WTC11 (cell line): ENCODE results near the gene BEND3. TPM values are rescaled to one million over a fixed set of nuclear protein-coding genes. Genes with fewer than 3 reads are reported as not detected.
A peak's percentile ranks its signal among the peaks of the same experiment; 100 is the strongest.

Experiments
- ATAC-seq: fragments of 200-7000 bp; cut with Tn5 transposase; 2 replicates; pipeline ENCODE4 v1.10.0; 2021; ENCODE audit warnings: mild to moderate bottlenecking, moderate library complexity
- CTCF ChIA-PET: fragments of 300-600 bp; sonication (Branson Sonifier 250); formaldehyde crosslinking; loops from one replicate; lab custom pipeline; 2021; ENCODE audit warnings: antibody characterized with exemption; lab: Charles Lee
- POLR2A ChIA-PET: fragments of 350-600 bp; sonication (Branson Sonifier 250); formaldehyde crosslinking; loops from one replicate; lab custom pipeline; 2021; ENCODE audit warnings: antibody characterized with exemption; lab: Charles Lee
- DNase-seq: peaks from one replicate; pipeline ENCODE4 v3.0.0; 2021; ENCODE audit warnings: low spot score
- H3K27ac Mint-ChIP-seq: 2 replicates; pipeline ENCODE4 v1.8.0; 2021; ENCODE audit warnings: mixed read lengths
- H3K27me3 Mint-ChIP-seq: 2 replicates; pipeline ENCODE4 v1.8.0; 2021; ENCODE audit warnings: low read depth, mild to moderate bottlenecking, moderate library complexity, mixed read lengths
- H3K36me3 Mint-ChIP-seq: 2 replicates; pipeline ENCODE4 v1.8.0; 2021; ENCODE audit warnings: mixed read lengths
- H3K4me1 Mint-ChIP-seq: 2 replicates; pipeline ENCODE4 v1.8.0; 2022; ENCODE audit warnings: mixed read lengths
- H3K4me3 Mint-ChIP-seq: 2 replicates; pipeline ENCODE4 v1.8.0; 2021; ENCODE audit warnings: mild to moderate bottlenecking, moderate library complexity, mixed read lengths
- H3K9me3 Mint-ChIP-seq: 2 replicates; pipeline ENCODE4 v1.8.0; 2021; ENCODE audit warnings: mixed read lengths
- CREB1 ChIP-seq: sonication (generic); formaldehyde crosslinking; IDR thresholded peaks from 2 replicates; pipeline ENCODE4 v1.8.0; 2023; ENCODE audit warnings: mild to moderate bottlenecking, missing genetic modification reagents
- HMGA2 ChIP-seq: fragments of 250-450 bp; sonication (Bioruptor Pico); IDR thresholded peaks from 2 replicates; pipeline ENCODE4 v1.4.0; 2021; ENCODE audit warnings: mild to moderate bottlenecking, moderate library complexity
- NFE2L1 ChIP-seq: sonication (generic); formaldehyde crosslinking; IDR thresholded peaks from 2 replicates; pipeline ENCODE4 v1.8.1; 2023; ENCODE audit warnings: missing genetic modification reagents
- OVOL2 ChIP-seq: fragments of 250-450 bp; sonication (Bioruptor Pico); IDR thresholded peaks from 2 replicates; pipeline ENCODE4 v1.9.0; 2021; ENCODE audit warnings: mild to moderate bottlenecking, borderline replicate concordance
- PRRX2 ChIP-seq: fragments of 250-450 bp; sonication (Bioruptor Pico); IDR thresholded peaks from 2 replicates; pipeline ENCODE4 v1.8.0; 2021; ENCODE audit warnings: mild to moderate bottlenecking
- SOX15 ChIP-seq: fragments of 250-450 bp; sonication (Bioruptor Pico); IDR thresholded peaks from 2 replicates; pipeline ENCODE4 v1.9.0; 2021; ENCODE audit warnings: mild to moderate bottlenecking
- TEAD1 ChIP-seq: sonication (generic); formaldehyde crosslinking; IDR thresholded peaks from 2 replicates; pipeline ENCODE4 v1.8.0; 2022; ENCODE audit warnings: mild to moderate bottlenecking, missing genetic modification reagents
- ZNF232 ChIP-seq: sonication (generic); formaldehyde crosslinking; IDR thresholded peaks from 2 replicates; pipeline ENCODE4 v1.8.0; 2022; ENCODE audit warnings: mild to moderate bottlenecking, missing genetic modification reagents
- ZNF423 ChIP-seq: fragments of 250-450 bp; sonication (Bioruptor Pico); IDR thresholded peaks from 2 replicates; pipeline ENCODE4 v2.1.2; 2022; ENCODE audit warnings: mild to moderate bottlenecking, moderate library complexity
- total RNA-seq: library from RNA; stranded (reverse); gene quantifications from 3 replicates; pipeline ENCODE4 v1.2.3, GENCODE V29; 2021
- TF ChIP-seq, protein P1 (sequence below): sonication (generic); formaldehyde crosslinking; IDR thresholded peaks from 2 replicates; pipeline ENCODE4 v1.8.1; 2022; ENCODE audit warnings: low read depth, mild to moderate bottlenecking, moderate library complexity, missing genetic modification reagents, borderline replicate concordance
- TF ChIP-seq, protein P2 (sequence below): sonication (generic); formaldehyde crosslinking; IDR thresholded peaks from 2 replicates; pipeline ENCODE4 v1.8.1; 2023; ENCODE audit warnings: mild to moderate bottlenecking, moderate library complexity, missing genetic modification reagents
- TF ChIP-seq, protein P3 (sequence below): sonication (generic); formaldehyde crosslinking; IDR thresholded peaks from 2 replicates; pipeline ENCODE4 v1.8.0; 2023; ENCODE audit warnings: mild to moderate bottlenecking, missing genetic modification reagents
- TF ChIP-seq, protein P4 (sequence below): fragments of 250-450 bp; sonication (Bioruptor Pico); IDR thresholded peaks from 2 replicates; pipeline ENCODE4 v1.9.0; 2021; ENCODE audit warnings: moderate library complexity, mild to moderate bottlenecking, inconsistent platforms, borderline replicate concordance
- TF ChIP-seq, protein P5 (sequence below): sonication (generic); formaldehyde crosslinking; IDR thresholded peaks from 2 replicates; pipeline ENCODE4 v1.8.0; 2023; ENCODE audit warnings: missing genetic modification reagents, mild to moderate bottlenecking, borderline replicate concordance
- TF ChIP-seq, protein P6 (sequence below): sonication (generic); formaldehyde crosslinking; IDR thresholded peaks from 2 replicates; pipeline ENCODE4 v1.8.1; 2022; ENCODE audit warnings: low read depth, missing genetic modification reagents, borderline replicate concordance
- TF ChIP-seq, protein P7 (sequence below): fragments of 250-450 bp; sonication (Bioruptor Pico); IDR thresholded peaks from 2 replicates; pipeline ENCODE4 v1.9.0; 2021; ENCODE audit warnings: mild to moderate bottlenecking, borderline replicate concordance
- TF ChIP-seq, protein P8 (sequence below): fragments of 250-450 bp; sonication (Bioruptor Pico); IDR thresholded peaks from 2 replicates; pipeline ENCODE4 v1.8.0; 2021; ENCODE audit warnings: mild to moderate bottlenecking
- TF ChIP-seq, protein P9 (sequence below): sonication (generic); formaldehyde crosslinking; IDR thresholded peaks from 2 replicates; pipeline ENCODE4 v1.8.1; 2023; ENCODE audit warnings: mild to moderate bottlenecking, missing genetic modification reagents

BEND3 gene
- total RNA-seq, 1 experiment from 2014 or later, result 25.4 TPM

DNA sequence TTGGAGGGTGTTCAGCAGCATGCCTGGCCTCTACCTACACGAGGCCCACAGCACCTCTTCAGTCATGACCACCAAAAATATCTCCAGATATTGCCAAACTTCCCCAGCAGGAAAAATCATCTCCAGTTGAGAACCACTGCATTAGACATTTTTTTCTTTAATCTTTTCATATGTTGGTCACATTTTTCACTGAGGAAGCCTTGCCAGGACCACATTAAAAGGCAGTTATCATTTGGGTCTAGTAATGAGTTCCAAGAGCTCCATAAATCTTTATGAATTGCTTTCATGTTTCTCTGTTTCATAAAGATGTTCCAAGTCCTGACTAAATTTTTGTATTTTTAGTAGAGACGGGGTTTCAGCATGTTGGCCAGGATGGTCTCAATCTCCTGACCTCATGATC is 58.5 kb downstream of the BEND3 start:
- ATAC-seq, result no peak
- ChIA-PET CTCF (interaction anchor here (0.7 kb wide), 1 partner anchor 754 kb away, joined by 3 read pairs; no protein-coding TSS in a partner anchor), POLR2A (no interaction called here)
- H3K4me1 Mint-ChIP-seq, result peaks cover 24% of the 10 kb centered on the region
- DNase-seq, result no peak
- 0 out of 2 replicates have a peak overlapping the region, but pooled peaks have one; percentile 70 for H3K27ac Mint-ChIP-seq
- no peaks in the 10 kb centered on the region for H3K27me3 Mint-ChIP-seq
- no peaks in the 10 kb centered on the region for H3K36me3 Mint-ChIP-seq
- no peak overlapping the region for H3K4me3 Mint-ChIP-seq
- H3K9me3 Mint-ChIP-seq, result no peaks in the 10 kb centered on the region
- TF ChIP-seq PRRX2, result no peak
- TF ChIP-seq SOX15, result no peak
- TF ChIP-seq ZNF232, result no peak
- TF ChIP-seq, protein P1, sequence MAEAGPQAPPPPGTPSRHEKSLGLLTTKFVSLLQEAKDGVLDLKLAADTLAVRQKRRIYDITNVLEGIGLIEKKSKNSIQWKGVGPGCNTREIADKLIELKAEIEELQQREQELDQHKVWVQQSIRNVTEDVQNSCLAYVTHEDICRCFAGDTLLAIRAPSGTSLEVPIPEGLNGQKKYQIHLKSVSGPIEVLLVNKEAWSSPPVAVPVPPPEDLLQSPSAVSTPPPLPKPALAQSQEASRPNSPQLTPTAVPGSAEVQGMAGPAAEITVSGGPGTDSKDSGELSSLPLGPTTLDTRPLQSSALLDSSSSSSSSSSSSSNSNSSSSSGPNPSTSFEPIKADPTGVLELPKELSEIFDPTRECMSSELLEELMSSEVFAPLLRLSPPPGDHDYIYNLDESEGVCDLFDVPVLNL, result no peak
- TF ChIP-seq ZNF423, result no peak
- TF ChIP-seq, protein P2, sequence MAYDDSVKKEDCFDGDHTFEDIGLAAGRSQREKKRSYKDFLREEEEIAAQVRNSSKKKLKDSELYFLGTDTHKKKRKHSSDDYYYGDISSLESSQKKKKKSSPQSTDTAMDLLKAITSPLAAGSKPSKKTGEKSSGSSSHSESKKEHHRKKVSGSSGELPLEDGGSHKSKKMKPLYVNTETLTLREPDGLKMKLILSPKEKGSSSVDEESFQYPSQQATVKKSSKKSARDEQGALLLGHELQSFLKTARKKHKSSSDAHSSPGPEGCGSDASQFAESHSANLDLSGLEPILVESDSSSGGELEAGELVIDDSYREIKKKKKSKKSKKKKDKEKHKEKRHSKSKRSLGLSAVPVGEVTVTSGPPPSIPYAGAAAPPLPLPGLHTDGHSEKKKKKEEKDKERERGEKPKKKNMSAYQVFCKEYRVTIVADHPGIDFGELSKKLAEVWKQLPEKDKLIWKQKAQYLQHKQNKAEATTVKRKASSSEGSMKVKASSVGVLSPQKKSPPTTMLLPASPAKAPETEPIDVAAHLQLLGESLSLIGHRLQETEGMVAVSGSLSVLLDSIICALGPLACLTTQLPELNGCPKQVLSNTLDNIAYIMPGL (CRISPR knock-in tag), result no peak
- TF ChIP-seq, protein P3, sequence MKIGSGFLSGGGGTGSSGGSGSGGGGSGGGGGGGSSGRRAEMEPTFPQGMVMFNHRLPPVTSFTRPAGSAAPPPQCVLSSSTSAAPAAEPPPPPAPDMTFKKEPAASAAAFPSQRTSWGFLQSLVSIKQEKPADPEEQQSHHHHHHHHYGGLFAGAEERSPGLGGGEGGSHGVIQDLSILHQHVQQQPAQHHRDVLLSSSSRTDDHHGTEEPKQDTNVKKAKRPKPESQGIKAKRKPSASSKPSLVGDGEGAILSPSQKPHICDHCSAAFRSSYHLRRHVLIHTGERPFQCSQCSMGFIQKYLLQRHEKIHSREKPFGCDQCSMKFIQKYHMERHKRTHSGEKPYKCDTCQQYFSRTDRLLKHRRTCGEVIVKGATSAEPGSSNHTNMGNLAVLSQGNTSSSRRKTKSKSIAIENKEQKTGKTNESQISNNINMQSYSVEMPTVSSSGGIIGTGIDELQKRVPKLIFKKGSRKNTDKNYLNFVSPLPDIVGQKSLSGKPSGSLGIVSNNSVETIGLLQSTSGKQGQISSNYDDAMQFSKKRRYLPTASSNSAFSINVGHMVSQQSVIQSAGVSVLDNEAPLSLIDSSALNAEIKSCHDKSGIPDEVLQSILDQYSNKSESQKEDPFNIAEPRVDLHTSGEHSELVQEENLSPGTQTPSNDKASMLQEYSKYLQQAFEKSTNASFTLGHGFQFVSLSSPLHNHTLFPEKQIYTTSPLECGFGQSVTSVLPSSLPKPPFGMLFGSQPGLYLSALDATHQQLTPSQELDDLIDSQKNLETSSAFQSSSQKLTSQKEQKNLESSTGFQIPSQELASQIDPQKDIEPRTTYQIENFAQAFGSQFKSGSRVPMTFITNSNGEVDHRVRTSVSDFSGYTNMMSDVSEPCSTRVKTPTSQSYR, result no peak
- TF ChIP-seq NFE2L1 (CRISPR knock-in tag), result no peak
- TF ChIP-seq, protein P4, sequence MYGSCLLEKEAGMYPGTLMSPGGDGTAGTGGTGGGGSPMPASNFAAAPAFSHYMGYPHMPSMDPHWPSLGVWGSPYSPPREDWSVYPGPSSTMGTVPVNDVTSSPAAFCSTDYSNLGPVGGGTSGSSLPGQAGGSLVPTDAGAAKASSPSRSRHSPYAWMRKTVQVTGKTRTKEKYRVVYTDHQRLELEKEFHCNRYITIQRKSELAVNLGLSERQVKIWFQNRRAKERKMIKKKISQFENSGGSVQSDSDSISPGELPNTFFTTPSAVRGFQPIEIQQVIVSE (CRISPR knock-in tag), result no peak
- TF ChIP-seq, protein P5, sequence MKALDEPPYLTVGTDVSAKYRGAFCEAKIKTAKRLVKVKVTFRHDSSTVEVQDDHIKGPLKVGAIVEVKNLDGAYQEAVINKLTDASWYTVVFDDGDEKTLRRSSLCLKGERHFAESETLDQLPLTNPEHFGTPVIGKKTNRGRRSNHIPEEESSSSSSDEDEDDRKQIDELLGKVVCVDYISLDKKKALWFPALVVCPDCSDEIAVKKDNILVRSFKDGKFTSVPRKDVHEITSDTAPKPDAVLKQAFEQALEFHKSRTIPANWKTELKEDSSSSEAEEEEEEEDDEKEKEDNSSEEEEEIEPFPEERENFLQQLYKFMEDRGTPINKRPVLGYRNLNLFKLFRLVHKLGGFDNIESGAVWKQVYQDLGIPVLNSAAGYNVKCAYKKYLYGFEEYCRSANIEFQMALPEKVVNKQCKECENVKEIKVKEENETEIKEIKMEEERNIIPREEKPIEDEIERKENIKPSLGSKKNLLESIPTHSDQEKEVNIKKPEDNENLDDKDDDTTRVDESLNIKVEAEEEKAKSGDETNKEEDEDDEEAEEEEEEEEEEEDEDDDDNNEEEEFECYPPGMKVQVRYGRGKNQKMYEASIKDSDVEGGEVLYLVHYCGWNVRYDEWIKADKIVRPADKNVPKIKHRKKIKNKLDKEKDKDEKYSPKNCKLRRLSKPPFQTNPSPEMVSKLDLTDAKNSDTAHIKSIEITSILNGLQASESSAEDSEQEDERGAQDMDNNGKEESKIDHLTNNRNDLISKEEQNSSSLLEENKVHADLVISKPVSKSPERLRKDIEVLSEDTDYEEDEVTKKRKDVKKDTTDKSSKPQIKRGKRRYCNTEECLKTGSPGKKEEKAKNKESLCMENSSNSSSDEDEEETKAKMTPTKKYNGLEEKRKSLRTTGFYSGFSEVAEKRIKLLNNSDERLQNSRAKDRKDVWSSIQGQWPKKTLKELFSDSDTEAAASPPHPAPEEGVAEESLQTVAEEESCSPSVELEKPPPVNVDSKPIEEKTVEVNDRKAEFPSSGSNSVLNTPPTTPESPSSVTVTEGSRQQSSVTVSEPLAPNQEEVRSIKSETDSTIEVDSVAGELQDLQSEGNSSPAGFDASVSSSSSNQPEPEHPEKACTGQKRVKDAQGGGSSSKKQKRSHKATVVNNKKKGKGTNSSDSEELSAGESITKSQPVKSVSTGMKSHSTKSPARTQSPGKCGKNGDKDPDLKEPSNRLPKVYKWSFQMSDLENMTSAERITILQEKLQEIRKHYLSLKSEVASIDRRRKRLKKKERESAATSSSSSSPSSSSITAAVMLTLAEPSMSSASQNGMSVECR (CRISPR knock-in tag), result no peak
- no peak for TF ChIP-seq CREB1 (CRISPR knock-in tag)
- TF ChIP-seq, protein P6, sequence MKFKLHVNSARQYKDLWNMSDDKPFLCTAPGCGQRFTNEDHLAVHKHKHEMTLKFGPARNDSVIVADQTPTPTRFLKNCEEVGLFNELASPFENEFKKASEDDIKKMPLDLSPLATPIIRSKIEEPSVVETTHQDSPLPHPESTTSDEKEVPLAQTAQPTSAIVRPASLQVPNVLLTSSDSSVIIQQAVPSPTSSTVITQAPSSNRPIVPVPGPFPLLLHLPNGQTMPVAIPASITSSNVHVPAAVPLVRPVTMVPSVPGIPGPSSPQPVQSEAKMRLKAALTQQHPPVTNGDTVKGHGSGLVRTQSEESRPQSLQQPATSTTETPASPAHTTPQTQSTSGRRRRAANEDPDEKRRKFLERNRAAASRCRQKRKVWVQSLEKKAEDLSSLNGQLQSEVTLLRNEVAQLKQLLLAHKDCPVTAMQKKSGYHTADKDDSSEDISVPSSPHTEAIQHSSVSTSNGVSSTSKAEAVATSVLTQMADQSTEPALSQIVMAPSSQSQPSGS (CRISPR knock-in tag), result no peak
- no peak for TF ChIP-seq HMGA2 (CRISPR knock-in tag)
- no peak for TF ChIP-seq TEAD1
- TF ChIP-seq, protein P7, sequence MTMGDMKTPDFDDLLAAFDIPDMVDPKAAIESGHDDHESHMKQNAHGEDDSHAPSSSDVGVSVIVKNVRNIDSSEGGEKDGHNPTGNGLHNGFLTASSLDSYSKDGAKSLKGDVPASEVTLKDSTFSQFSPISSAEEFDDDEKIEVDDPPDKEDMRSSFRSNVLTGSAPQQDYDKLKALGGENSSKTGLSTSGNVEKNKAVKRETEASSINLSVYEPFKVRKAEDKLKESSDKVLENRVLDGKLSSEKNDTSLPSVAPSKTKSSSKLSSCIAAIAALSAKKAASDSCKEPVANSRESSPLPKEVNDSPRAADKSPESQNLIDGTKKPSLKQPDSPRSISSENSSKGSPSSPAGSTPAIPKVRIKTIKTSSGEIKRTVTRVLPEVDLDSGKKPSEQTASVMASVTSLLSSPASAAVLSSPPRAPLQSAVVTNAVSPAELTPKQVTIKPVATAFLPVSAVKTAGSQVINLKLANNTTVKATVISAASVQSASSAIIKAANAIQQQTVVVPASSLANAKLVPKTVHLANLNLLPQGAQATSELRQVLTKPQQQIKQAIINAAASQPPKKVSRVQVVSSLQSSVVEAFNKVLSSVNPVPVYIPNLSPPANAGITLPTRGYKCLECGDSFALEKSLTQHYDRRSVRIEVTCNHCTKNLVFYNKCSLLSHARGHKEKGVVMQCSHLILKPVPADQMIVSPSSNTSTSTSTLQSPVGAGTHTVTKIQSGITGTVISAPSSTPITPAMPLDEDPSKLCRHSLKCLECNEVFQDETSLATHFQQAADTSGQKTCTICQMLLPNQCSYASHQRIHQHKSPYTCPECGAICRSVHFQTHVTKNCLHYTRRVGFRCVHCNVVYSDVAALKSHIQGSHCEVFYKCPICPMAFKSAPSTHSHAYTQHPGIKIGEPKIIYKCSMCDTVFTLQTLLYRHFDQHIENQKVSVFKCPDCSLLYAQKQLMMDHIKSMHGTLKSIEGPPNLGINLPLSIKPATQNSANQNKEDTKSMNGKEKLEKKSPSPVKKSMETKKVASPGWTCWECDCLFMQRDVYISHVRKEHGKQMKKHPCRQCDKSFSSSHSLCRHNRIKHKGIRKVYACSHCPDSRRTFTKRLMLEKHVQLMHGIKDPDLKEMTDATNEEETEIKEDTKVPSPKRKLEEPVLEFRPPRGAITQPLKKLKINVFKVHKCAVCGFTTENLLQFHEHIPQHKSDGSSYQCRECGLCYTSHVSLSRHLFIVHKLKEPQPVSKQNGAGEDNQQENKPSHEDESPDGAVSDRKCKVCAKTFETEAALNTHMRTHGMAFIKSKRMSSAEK (CRISPR knock-in tag), result no peak
- TF ChIP-seq, protein P8, sequence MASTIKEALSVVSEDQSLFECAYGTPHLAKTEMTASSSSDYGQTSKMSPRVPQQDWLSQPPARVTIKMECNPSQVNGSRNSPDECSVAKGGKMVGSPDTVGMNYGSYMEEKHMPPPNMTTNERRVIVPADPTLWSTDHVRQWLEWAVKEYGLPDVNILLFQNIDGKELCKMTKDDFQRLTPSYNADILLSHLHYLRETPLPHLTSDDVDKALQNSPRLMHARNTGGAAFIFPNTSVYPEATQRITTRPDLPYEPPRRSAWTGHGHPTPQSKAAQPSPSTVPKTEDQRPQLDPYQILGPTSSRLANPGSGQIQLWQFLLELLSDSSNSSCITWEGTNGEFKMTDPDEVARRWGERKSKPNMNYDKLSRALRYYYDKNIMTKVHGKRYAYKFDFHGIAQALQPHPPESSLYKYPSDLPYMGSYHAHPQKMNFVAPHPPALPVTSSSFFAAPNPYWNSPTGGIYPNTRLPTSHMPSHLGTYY, result no peak
- no peak for TF ChIP-seq OVOL2 (CRISPR knock-in tag)
- TF ChIP-seq, protein P9, sequence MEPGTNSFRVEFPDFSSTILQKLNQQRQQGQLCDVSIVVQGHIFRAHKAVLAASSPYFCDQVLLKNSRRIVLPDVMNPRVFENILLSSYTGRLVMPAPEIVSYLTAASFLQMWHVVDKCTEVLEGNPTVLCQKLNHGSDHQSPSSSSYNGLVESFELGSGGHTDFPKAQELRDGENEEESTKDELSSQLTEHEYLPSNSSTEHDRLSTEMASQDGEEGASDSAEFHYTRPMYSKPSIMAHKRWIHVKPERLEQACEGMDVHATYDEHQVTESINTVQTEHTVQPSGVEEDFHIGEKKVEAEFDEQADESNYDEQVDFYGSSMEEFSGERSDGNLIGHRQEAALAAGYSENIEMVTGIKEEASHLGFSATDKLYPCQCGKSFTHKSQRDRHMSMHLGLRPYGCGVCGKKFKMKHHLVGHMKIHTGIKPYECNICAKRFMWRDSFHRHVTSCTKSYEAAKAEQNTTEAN (CRISPR knock-in tag), result no peak
